ENCODE data around the gene PRKCA.

DNA sequence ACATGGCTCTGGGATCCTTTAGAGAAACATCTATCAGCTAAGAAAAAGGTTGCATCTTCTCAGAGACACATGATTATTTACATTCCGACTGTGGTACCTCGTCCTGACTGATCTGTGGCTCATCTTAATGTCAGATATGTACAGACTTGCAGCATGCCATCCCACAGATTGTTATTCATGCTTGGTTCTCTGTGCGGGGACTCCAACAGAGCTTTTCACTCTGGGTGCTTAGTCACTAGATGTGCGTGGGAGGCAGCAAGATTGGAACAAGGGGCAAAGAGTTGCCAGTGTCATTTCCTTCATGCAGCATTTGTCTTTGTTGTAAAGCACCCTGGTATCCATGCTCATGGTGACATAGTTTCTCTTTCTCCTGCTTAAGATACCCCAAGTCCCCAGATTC lies 353.4 kb downstream of the PRKCA start:
- TF ChIP-seq POLR2A (IDR thresholded peaks at IDR 0.05) = no peak
- TF ChIP-seq, protein P1, sequence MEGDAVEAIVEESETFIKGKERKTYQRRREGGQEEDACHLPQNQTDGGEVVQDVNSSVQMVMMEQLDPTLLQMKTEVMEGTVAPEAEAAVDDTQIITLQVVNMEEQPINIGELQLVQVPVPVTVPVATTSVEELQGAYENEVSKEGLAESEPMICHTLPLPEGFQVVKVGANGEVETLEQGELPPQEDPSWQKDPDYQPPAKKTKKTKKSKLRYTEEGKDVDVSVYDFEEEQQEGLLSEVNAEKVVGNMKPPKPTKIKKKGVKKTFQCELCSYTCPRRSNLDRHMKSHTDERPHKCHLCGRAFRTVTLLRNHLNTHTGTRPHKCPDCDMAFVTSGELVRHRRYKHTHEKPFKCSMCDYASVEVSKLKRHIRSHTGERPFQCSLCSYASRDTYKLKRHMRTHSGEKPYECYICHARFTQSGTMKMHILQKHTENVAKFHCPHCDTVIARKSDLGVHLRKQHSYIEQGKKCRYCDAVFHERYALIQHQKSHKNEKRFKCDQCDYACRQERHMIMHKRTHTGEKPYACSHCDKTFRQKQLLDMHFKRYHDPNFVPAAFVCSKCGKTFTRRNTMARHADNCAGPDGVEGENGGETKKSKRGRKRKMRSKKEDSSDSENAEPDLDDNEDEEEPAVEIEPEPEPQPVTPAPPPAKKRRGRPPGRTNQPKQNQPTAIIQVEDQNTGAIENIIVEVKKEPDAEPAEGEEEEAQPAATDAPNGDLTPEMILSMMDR (IDR thresholded peaks at IDR 0.05) = no peak
